CD4-positive, alpha-beta T cell treated with Interferon alpha-2 for 1 hour (primary cell): Measurements from ENCODE around the gene CADM1.
A peak's percentile ranks its signal among the peaks of the same experiment; 100 is the strongest.

ENCODE experiments used
- DNase-seq, 2 donors: peaks; one replicate each; pipeline ENCODE4 v3.0.0-alpha.2; 2020 to 2022

The CADM1 gene

DNA sequence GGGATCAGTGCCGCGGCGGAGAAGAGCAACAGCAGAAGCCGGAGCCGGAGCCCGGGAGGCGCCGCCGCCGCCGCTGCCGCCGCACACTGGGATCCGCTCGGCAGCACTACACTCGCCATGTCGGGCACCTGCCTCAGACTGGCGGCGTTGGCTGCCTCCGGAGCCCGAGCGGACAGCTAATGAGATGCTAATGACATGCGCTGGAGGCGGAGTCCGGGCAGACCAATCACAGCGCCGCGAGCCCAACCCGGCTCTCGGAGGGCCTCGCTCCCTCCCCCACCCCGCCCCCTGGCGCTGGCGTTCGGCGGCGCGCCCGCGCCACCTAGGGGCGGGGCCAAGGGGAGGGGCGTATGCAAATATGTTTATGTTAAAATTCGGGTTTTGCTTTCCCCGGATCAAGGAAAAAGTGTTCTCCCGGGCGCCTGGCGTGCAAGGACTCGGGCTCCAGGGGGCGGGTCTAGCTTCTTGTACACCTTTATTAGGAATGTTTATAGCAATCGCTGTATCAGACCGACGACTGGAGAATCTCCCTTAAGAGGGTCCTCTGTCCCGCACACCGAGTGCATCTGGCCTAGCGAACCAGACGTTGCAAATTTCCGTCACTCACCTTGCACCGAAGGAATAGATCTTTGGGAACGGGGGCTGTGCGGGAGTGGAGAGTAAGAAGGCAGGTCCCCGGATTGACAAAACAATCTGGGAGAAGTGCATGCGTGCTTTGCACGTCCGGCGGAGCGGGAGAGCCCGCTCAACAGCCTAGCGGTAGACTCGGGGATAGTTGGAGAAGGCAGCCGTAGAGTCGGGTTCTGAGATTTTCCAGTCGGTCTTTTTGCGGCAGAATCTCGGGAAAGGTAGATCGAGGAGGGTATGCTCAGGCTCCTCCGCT, at the start of gene CADM1:
Gene CADM1 (minus strand): TSS at position 140 of the 883 bp plus-strand sequence.
- peak; percentile 86 to 89 for DNase-seq

DNA sequence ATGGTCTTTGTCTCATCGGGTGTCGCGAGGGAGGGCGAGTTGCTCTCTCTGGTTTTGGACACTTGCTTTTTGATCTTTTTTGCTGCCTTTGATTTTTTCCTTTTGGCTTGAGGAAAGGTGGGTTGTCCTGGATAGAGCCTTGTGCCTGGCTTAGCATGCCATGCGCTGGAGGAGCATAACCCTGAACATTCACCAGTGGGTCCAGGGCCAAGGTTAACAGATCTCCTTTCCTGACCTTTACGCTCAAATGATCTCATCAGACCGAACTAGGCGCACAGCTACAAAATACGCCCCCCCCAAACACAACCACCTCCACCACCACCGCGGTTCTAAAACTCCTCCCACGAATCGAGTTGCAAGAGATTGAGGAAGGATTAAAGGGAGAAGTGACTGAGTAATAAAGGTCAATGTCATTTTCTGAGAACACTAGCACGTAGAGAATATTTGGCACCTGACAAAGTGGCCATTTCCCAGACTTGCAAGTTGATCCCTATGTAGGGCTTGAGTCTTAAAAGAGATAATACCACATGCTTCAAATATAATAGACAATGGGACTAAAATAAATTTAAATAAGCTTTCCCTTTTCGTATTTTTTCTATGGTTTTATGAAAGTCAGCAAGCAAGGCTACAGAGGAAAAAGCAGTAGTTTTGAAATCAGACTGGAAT, 48.7 kb upstream of the CADM1 start:
- no peak for DNase-seq

DNA sequence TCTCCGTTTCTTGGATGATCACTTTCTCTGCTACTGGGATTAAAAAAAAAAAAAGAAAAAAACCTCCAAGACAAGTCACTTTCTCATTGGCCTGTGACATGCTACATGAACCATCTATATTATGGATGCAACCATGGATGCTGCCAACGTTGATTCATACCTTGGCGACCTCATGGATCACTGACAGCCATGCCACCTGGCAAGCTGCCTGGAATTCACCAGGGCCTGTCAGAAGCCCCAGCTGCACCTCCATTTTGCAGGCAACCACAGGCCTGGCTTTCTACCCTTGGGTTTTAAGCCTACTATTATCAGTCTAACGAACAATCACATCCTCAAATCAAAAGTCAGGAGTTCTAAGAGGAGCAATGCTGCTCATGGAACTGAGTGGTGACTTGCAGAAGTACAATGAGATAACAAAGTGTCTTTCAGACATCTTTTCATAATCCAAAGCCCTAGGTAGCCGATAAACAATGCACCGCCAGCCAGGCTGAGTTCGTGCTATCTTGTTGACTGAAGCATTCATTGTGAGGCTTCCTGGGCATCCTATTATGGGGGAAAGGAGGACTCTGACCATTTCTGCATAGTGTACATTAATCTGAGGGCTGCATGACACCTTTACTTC, 48.0 kb upstream of the CADM1 start:
- no peak for DNase-seq

DNA sequence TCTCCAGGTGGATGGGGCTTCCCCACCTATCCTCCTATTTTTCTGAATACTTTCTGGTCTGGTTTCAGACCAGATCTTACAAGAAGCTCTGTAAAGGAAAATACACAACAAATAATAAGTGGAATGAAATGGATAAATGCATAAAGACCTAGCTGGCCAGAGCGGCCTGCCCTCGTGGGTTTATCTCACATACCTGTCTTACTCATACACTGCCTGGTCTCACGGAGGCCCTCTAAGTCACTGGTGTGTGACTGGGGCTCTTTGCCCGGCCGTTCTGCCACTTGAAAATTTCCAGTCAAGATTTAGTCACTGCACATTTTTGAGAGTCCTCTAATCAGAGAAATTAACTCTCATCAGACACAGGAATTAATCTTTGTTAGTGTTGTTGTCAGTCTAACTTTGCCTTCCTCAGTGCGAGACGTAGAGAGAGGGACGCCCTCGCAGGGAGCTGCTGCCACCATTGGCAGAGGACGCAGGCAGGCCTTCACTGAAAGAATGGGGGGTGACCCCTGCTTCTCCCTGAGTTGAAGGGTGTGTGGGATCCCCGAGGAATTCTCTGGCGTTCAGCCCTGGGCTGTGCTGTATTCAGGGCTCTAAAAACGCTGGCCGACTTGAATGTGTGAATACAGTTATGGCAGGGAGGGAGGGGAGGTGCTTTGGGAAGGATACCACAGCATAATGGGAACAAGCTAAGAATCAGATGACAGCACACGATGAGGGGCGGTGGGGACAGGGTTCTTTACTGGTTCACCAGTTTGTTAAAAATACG, 46.3 kb upstream of the CADM1 start:
- DNase-seq = no peak

DNA sequence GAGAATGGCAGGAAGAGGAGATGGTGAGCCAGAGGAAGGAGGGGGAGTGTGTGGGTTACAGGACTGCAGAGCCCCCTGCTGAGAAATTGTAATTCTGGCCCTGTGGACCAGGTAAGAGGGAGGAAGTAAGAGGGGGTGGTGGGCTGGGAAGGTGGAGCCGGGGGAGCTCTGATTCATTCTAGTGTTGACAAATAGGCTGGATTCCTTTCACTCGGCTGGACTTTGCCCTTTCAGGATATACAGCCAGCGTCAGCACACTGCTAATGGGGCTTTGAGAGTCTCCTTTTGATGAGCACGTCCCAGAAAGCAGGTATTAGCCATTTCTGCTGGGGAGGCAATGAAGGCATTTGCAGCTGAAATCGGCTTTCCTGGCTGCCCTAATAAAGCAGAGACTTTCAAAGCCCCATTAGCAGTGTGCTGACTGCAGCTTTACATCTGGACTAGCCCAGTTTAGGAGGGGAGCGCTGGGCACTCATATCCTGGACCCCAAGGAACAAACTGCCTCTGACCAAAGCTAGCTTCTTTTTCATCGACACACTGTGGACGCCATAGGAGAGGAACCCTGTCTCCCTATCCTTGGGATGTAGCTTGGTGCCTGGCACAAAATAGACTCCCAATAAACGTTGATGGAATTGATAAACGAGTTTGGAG, 44.8 kb upstream of the CADM1 start:
- DNase-seq = no peak

DNA sequence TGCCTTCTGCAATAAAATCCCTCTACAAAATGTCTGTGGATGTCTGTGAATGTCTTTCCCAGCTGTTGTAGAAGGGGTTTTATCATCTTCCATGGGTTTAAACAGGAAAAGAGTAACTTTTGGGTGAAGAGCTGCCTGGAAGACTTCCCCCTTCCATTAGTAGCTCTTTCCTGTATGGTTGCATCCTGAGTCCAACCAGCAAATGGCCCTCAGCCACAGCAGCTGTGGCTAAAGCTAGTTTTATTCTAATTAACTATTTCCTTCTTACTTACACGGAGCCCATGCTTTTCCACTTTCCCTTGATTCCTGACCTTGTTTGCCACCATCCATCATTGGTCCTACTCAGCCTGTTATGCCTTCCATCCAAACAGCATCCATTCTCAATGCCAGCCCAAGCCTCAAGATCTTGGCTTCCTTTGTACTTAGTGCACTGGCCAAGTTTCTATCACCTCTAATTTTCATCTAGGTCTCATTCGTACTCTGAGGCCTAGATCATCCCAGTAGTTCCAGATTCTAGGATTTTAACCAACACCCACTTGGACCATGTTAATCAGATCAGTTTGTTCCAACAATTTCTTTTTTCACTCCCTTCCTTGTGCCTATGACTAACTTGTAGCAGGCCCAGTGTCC, 41.5 kb upstream of the CADM1 start:
- no peak for DNase-seq

DNA sequence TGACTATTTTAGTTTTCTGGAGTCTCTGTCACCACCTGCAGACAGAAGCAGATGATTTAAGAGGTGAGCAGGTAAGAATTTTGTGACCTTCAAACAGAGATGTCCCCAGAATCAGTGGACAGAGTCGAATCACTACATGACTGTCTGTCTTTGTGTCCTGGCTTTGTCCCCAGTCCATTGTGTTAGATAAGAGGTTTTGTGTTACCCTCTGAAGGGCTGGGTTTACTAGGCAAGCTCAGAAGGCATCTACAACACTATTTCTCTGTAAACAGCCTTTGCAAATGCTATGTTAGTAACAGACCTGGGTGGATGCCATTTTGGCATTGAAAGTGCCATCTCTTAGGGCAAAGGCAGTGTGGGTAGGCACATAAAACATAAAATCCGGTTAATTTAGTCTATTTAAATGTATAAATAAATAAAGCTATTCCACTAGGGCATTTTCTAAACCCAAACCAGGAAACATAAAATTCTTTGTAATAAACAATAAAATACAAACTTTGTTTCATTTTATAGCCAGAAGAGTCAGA, 40.3 kb upstream of the CADM1 start:
- no peak for DNase-seq

DNA sequence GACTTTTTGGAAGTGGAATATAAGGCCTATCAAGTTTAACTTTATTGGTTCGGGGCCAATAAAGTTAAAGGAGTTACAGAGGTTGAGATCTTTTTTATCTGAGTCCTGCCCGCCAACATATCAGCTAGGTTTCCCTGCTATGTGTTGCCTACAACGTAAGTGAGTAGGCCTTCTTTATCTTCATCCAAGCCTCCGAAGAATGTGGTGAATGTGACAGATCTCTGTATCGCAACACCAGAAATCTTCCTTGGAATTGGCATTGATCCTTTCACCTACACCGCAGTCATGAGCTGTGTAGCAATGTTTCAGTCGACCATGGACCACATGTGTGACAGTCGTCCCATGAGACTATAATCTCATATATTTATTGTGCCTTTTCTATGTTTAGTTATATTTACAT, 37.3 kb upstream of the CADM1 start:
- no peak for DNase-seq

DNA sequence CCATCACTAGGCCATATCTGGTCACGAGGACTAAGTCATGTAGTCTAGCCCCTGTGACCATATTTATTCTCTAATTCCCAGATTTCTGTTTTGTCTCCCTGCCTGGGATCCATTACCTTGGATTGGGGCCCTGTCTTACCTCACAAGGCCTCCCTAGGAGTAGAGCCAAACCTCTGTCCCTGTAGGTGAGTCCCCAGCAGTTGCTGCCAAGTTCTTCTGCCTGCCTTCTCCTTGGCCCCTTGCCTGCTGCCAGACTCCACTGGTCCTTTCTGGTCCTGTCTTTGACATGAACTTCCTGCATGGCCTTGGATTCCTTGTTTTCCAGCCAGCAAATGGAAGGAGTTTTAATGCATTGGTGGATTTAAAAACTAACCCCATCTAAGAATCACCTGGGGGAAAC, 35.6 kb upstream of the CADM1 start:
- no peak for DNase-seq

DNA sequence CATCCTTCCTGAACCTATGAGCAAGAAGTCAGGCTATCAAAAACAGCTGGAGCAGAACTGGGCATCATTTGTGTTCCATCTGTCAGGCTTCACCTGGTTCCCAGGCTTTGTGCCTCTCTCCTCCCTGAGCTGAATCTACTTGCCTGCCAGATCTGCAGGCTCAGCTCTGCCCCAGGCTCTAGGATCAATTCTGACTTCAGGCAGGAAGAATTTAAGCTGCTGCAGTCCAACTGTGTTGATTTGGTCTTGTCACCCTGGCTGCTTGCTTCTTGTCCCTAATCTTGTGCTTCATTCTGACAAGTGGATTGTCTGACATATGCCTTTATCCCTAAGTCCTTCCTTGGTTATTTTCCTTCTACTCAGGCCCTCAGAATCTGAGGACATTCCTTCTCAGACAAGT, 31.6 kb upstream of the CADM1 start:
- DNase-seq = no peak

DNA sequence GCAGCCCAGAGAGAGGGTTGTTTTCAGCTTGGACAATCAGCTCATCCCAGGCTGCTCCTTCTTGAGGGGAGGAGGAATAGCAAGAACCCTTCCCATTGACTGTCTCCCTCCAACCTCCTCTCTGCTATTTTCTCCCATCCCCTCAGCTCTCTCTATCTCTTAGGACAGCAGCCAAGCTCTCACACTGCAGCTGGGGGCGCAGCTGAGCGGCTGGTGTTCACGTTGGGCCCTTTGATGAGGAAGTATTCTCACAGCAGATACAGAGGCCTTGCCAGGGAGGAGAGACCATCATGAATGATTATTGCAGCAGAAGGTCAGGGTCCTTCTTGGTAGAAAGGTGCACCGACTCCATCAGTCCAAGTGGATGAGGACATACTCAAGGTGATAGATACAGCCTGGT, 26.5 kb upstream of the CADM1 start:
- no peak for DNase-seq

DNA sequence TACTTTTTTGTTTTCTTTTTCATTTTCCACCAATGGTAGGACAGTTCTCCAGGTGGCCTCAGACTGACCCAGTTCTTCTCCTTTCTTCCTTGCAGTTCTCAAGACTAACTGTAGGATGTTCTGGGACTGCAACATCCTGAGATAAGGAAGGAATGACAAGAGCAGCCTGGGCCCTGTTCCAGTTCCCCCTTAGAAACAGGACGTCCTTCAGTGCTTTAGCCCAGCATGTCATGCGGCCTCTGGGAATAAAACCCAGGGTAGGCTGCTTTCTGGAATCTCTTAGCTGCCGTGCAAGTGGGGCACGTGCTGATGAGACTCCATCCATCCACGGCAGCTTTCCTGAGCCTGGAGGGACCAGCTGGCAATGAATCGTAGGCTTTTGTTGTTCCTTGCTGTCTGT, 24.0 kb upstream of the CADM1 start:
- DNase-seq = no peak

DNA sequence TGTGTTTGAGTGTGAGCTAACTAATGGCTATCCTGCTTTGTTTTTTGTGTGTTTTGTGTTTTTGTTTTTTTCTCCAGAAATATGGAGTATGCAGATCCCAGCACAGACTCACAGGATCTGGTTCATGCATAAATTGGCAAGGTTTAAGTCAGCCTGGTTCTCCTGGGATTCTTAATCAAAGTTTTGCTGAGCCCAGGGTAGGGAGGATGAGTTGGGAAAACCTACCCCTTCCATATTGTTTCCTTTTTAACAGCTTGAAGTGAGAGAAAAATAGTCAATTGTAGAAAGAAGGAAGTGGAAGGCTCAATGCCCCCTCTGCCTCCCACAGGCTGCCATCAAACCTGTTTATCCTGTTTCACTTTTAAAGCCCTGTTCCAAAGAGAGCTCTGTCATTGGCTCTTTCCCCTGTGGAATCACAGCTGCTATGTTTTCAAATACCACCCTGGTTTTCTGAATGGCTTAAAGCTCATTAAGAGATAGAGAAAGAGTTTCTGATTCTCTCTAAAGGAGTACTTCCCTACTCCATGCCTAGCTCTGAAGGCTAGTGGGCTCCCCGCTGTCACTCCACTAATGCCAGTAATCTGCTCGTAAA, 23.4 kb upstream of the CADM1 start:
- no peak for DNase-seq

DNA sequence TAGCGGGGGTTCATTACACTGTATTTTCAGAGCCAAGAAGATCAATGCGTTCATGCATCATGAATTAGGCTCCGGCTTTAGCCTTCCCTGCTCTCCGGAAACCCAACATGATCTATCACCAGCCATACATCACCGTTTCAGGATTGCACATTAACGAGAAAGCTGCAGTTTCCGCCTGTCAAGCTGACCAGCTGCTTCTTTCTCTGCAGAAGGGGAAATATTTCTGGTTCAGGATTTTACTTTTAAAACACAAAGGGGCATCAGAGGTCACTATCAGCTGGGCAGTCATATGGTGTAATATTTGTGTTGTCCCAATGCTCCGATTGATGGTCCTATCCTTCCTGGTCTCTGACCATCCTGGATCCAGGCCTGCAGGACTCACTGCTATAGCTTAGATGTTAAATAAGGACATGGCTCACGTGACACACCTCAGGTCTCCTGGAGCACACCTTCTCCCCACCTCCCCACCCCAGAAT, 21.4 kb upstream of the CADM1 start:
- no peak for DNase-seq

DNA sequence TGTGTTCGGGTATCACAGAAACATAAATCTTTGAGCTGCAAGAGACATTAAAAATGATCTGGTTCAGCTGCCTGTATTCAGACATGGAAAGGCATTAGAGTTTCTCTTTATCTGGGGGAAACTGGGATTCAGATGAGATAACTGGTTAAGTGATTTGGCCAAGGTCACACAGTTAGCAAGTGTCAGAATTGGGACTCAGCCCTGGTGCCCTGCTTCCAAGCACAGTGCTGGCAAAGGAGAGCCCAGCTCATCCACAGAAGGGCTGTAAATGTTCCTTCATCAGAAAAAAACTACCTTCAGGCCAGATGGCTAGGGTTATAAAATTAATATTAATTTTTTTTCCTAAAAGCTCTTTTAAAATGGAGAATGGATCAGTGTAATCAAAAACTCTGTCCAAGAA, 20.4 kb upstream of the CADM1 start:
- no peak for DNase-seq

DNA sequence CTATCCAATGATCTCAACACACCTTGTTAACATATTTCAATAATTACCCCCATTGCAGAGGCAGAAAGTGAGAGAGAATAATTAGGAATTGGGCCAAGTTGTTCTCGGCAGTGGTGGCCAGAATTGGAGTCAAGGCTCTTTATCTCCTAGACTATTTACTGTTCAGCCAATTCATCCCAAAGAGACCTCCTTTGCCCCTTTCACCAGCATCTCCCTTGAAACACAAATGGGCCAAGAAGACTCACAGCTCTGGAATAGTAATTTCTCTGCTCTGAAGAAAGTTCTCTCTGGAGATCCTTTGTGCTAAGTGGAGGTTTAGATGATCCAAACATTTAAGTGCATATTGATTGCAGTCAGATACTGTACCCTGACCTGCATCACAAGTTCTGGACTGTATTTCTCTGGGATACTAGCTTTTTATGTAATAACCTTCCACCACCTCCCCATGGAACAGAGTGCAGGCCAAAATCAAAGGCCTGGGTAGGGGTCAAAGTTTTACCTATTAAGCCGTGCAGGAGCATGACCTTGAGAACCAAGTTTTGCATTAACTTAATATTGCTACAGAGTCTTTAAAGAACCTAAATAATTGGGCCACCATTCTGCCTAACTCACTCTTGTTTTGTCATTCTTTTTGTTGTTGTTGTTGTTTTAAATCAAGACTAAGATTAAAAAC, 19.6 kb upstream of the CADM1 start:
- no peak for DNase-seq

DNA sequence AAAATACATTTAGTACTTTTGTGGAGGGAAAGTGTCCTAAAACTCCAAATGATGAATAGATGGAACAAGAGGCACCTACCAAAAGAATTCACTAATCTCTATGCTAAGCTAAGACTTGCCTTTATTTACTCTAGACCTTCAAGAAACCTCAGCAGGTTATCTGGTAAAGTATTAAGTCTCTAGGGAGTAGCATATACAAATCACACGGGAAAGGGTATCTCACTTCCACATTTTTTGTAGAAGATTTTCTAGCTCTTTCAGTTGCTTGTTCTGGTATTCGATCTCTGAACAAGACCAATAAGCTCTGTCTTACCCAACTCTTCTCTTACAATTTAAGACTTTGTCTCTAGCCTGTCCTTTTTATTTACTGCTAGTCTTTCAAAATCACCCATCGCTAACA, 18.1 kb upstream of the CADM1 start:
- DNase-seq = no peak

DNA sequence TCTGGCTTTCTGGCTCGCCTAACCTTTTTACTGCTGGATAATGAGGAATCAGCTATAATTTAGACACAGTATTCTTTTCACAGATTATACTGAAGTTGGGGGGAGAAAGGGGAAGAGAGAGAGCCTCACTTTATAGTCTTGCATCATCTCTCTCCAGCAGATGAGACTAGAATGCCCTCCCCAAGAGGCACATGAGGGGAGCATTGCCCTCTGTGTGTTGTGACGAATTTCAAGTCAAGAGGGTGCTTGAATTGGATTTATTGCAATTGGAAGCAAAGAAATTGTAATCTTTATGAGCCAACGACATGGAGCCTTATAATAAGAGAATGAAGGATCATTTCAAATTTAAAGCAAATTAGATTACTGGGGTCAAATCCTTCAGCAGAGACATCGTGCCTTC, 17.6 kb upstream of the CADM1 start:
- no peak for DNase-seq

DNA sequence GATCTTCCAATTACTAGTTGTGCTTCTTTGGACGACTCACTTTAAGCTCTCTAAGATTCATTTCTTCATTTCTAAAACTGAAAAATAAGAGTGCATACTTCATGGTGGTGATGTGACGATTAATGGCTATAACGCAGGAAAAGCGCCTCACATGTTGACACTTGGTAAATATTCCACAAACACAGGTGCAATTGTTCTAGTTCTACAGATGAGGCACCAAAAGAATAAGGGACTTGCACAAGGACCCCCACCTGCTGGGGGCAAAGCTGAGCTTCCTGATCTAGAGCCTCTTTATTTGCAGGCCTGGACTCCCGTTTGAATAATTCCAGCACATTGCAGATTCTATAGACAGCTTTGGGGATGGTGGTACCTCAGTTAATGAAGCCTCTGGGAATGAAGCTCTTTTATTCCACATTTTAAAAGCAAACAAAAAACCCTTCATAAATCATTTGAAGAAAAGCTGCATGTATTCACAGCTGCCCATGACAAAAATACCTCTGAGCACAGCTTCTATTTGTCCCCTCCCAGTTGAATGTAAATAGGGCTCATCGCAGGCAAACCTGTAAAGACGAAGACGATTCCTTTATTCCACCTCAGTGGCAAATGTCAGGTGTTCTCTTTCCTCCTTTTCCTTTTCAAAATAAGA, 14.9 kb upstream of the CADM1 start:
- no peak for DNase-seq
